Glomerular visceral epithelial cell (primary cell): ENCODE measurements around the gene SMYD2.
"Not testable (repeated sequence)": the region's sequence is repeated elsewhere in the genome, so short reads cannot be mapped to it uniquely, and the experiment has no call there.

ENCODE experiments used
- DNase-seq: peaks from one replicate; pipeline ENCODE4 v3.0.0-alpha.2; 2016; ENCODE audit errors: extremely low spot score

The SMYD2 gene

DNA sequence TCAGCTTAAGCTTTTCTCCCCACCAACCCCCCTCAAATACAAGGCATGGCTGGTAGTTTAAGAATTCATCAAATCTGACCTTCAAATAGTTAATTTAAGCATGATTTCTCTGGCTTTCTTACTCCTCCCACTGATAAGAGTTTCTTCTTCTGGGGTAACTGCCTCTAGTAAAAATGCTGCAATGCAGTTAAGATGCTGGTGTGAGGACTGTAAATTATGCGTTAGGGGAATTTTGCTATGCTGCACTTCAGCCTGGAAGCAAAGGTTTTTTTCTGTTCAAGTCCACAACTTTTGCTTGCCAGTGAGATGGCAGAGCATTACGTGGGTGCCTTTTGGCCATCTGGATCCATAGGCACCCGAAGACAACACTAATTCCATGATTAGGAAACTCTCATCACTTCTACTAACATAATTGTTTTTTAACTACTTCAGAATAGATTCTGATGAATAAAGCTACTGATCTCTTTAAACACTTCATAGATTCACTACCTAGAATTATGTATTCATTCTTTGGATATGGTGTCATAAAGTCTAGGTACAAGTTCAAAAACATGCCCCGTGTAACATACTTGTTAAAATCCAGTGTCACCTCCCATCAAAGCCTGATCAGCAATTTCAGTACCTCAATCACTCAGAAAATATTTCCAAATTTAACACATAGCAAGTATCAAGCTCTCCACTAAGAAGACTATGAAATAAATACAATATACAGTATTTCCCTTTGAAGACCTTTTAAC is 8.8 kb upstream of the SMYD2 start:
- no peak for DNase-seq

DNA sequence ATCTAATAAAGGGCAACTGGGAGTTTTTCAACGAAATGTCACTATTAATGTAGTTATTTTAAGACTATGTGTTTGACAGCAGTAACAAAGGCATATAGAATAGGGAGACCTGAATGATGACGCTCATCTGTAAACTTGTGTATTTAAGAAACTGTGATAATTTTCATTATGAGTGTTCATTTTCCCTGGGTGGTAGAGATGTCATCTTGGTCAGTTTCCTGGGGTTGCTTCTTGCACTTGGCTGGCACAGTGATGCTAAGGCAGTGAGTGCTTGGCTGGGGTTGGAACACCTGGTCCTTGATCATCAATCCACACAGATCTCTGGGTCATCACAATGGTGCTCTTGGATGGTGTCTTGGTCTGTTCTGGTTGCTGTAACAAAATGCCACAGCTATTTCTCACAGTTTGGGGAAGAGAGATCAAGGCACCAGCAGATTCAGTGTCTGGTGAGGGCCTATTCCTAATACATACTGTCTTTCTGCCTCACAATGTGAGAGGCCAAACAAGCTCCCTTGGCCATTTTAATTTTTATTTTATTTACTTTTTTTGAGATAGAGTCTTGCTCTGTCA is 7.9 kb upstream of the SMYD2 start:
- DNase-seq, result no peak

DNA sequence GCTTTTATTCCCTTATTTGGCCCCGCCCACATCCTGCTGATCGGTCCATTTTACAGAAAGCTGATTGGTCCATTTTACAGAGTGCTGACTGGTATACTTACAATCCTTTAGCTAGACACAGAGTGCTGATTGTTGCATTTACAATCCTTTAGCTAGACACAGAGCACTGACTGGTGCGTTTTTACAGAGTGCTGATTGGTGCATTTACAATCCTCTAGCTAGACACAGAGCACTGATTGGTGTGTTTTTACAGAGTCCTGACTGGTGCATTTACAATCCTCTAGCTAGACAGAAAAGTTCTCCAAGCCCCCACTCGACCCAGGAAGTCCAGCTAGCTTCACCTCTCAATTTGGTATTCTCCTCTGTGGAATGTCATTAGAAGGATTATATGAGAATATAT is 5.3 kb upstream of the SMYD2 start:
- not testable (repeated sequence) for DNase-seq

DNA sequence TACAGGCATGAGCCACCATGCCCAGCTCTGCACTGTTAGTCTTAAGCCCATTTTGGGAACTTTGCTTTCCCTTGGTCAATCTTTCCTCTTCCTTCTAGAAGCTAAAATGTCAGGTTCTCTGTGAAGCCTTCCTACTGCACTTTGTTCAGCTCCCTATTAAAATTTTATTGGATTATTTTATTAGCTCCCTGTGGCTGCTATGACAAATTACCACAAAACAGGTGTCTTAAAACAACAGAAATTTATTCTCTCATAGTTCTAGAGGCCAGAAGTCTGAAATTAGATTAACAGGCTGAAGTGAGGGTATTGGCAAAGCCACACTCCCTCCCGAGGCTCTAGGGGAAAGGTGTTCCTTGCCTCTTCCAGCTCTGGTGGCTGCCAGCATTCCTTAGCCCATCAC is 4.2 kb upstream of the SMYD2 start:
- DNase-seq, result no peak

DNA sequence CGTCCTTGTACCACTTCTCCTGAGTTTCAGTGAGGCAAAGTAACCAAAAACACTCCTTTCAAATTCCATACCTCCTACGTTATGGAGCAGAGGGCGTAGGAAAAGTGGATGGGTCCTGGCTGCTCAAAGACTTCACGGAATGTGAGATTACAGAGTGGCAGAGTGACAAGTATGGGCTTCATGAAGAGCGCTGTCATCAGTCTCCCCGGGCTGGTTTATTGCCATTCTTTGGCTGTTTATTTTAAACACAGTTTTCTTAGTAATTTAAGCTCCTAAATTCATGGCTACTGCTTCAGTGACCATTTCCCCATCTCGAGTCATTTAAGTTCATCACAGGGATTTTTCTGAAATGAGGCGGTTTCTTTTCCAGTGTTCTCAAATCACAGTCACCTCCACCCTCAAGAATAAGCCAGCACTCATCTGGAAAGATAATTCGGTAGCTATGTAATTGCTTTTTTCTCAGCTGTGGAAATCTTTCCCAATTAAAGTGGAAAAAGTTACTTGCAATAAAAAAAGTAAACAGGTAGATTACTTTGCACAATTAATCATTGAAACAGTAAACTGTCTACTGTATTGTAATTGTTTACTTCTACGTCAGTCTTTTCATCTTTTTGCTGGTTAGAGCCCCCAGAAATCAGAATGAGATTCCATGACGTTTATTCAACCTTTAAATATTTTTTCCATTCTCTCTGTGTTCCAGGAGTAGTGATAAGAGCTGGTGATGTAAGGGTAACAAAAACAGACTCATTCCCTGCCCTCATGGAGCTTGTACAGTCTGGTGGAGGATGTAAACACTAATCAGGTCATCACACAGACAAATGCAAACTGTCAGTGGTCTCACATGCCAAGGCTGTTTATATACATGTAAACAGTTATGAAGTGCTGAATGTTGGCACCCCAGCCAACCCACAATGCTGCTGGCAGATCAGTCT is 3.0 kb upstream of the SMYD2 start:
- DNase-seq, result no peak

DNA sequence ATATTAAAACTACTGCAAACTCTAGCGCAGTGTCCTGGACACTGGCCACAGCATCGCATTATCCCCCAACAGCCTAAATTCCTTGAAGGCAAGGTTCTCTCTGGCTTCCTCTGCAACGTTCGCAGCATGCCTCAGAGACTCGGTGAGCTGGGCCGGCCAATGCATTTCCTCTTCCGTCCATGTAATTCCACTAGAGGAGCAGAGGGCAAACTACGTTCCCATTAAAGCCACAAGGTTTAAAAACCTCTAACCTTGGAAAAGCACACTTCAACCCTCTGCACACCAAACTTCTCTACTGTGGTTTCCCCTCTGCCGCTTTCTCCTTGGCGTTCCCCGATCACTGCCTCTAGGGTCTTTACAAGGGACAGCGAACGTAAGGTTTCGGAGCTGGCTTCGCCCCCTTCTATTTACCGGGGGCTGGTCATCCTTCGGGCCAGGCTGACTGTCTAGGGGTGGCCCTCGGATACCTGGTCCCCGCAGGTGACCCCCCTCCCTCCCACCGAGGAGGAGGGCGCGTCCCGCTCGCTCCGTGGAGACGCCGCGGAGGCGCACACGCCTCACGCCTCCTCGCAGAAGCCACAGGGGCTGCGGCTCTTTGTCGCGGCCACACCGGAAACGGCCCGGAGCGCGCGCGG is 456 bp upstream of the SMYD2 start:
- DNase-seq, result peak; percentile 69

DNA sequence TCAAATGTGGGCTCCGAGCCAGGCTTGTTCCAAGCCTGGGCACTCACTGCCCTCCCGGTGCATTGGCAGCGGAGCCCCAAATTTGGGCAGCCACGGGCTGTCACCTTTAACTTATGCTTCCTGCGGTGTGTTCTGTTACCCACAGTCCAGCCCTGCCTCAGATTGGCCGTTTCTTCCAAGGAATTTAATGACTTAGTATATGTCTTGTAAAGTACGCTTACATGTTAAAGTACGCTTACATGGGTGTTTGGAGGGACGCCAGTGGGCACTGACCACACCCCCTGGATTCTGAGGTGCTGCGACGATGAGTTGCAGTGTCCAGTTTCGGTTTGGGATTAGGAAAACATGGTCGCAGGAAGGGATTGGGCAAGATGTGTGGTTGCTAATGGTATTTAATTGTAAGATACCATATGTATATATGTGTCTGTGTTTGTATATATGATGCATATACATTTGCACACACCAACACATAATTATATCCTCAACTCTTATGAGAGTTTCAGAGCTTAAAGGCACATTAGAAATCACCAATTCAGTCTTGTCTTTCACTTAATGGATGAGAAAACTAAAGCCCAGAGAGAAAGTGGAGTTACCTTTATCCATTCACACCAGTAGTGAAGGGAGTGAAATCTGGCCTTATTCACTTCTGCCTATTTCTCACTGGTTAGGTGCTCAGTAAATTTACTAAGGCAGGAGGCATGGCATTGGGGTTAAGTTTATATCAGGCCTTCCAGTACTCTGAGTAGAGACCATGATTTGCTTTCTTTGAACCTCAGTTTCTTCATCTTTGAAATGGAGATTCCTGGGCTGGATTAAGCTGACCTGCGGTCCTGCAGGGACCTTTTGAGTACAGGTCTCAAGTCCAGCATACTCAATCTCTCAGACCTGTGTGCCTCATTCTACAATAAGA is 1.0 kb downstream of the SMYD2 start:
- peak; percentile 79 for DNase-seq

DNA sequence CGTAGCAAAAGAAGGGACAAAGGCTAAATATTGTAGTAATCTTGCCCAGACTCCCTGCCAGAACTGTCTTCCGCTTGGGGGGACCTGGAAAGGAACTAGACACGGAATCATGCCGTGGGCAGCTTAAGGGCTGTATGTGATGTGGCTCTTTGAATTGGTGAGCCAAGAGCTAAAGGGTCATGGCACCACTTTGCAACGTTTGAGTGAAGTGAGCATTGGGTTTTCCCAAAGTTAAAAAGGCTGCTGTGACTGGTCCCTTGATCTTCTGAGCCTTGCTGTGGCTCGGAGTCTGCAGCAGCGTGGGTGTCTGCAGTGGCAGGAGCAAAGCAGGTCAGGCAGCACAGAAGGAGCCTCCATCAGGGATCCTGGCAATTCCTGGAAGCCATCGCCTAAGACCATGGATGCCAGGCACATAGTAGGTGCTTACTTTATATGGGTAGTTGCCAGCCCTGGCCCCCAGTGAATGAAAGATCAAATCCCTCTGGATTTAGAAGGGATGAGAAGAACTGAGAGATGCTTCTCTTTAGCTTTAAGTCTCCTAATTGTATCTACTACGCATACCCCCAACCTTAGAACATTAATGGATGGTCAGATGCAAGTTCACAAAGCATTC is 1.8 kb downstream of the SMYD2 start:
- no peak for DNase-seq

DNA sequence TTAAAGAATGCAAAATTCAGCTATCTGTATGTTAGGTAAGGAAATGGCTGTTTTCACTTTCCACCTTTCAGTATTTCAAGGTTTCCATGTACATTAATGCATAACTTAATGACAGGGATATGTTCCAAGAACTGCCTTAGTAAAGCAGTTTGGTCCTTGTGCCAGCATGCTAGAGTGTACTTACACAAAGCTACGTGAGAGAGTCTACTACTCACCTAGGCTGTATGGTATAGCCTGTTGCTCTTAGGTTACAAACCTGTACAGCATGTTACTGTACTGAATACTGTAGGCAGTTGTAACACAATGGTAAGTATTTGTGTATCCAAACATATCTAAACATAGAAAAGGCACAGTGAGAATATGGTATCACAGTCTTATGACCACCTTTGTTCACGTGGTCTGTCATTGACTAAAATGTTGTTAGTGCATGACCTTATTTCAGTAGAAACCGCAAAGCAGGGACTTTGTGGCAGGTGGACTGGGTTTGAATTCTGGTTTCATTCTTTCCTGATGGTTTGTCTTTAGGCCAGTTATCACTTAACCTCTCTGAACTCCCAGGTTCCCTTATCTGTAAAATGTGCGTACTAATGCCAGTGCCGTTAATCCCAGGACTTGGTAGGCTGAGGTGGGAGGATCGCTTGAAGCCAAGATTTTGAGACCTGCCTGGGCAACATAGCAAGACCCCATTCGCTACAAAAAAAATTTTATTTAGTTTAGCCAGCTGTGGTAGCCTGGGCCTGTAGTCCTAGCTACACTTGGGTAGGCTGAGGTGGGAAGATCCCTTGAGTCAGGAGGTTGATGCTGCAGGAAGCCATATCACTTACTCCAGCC is 4.9 kb downstream of the SMYD2 start:
- no peak for DNase-seq

DNA sequence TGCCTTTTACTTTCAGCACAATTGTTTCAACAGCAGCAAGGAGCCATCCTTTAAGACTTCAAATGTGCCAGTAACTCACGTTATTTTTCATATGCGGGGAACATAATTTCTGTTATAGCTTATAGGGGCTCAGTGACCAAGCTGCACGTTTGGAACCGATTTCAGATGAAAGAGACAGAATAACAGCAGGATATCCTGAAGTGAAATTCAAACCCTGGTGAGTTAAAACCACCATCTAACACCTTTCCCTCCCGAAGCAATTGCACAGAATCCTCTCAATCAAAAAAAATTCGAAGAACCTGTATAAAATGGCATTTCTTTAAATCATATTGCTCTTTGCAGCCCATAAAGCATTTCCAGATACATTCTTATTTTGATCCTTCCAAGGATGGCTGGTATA is 6.9 kb downstream of the SMYD2 start:
- no peak for DNase-seq

DNA sequence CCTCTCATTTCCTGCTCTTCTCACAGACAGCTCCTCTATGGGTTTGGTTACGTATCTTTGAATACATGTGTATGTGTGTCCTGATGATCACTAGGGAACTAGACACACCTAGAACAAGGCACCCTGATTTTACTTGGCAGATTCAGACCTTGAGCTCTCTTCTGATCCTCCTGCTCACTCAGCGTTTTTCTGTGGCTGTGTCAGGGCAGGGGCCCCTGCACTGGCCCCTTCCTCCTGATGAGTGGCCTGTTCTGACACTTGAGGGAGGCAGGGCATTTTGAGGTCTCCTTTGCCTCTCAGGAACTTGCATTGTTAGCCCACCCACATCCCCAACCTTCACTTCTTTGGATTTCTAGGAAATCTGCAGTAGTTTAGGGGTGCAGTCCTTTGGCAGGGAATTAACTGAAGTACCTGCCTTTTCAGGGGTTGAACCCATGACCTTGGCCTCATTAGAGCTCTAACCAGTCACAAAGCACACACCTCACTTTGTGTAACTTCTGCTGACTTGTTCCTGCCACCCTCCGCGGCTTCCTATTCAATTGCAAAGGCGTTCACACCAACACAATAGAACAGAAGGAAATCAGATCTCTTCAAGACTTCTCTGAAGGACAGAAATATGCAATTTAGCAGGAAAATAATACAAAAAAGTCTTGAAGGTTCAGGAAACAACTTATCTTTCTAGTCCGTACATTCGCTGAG is 8.8 kb downstream of the SMYD2 start:
- DNase-seq, result no peak

DNA sequence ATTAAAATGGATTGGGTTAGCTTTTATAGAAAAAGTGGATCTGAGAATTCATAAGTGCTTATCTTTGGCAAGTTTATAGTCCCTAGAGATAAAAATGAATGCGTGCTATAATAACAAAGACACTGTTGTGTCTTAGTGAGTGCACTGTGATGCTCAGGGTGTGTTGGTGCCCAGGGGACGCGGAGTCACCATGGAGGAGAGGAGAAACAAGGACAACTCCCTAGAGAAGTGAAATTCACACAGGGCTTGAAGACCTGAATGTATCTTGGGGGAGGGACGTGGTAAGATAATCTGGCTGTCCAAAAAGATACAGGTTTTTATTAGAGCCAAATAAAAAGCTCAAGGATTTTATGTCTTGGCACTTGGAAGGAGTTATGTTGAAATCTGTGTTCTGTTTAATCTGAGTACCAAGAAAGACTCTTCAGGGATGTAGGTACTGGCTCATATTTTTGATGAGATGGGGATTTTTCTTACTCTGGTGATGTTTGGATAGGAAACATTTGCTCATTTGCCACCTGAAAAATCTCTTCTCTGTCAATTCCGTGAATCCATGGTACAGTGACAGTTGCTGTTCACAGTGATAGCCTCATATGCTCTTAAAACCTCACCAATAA is 9.6 kb downstream of the SMYD2 start:
- DNase-seq, result no peak

DNA sequence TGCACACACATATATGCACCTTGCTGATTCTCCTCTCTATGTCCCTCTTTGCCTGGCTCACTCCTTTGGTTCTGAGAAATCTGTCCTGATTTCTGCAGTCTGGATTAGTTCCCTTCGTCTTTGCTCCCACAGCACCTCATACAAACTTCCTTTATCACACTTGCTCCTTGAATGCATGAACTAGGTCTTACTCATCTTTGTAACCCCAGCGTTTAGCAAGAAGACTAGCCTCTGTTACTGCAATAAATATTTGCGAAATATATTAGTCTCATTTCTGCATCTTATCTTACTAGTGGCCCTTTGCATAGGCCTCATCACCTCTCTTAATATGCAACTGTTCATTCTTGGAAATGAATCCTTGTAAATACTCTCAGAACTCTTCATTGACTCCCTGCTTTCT is 11.4 kb downstream of the SMYD2 start:
- no peak for DNase-seq

DNA sequence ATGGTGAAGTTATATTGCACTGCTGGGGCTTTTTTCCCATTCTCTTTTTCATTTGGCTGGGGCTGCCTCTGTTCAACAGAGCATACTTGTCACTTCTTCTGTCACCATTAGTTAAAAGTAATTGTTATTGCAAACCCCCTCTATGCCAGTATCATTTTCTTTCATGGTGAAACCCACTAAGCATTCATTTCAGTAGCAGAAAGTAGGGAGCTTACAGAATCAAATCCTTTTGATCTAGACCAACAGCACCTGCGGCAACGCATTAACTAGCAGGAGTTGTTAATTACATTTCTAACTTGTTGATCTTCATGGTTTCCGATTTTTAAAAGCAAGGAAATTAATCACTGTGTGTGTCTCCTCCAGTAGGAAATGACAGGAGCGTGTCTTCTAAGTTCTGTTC is 15.0 kb downstream of the SMYD2 start:
- DNase-seq, result no peak

DNA sequence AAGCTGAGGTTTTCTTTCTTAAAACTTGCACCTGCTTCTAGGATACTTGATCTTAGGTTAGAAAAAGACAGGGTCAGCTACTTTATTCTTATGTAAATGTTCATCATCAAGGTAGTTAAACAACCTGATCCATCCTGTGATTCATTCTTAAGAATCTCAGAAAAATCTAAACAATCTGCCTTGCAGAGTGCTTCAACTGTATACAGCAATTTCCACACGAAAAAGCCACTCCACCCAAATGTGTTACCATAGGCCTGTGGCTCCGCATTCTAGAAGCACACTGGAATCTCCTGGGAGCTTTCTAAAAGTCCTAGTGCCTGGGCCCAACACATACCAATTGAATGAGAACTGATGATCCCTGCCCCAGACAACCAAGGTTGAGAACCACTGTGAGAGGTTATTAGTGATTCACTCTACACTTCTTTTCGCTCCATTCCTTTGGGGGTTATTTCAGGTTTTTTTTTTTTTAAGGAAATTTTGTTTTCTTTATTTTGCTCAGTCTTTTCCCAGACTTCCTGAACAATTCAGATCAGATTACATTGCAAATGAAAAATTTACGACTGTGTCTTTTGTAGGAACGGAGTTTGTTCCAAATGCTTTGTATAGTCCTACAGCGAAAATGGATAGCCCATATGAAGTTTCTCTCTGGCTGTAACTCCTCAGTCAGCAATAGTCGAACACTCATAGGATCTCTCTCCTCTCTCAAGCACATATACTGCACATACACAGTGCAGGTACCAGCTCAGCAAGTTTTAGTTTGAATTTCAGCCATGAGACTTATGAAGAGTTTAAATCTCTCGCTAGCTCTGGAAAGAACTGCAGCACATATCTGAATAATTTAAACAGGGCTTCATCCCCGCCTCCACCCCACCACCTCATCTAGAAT is 16.1 kb downstream of the SMYD2 start:
- DNase-seq, result peak; percentile 66

DNA sequence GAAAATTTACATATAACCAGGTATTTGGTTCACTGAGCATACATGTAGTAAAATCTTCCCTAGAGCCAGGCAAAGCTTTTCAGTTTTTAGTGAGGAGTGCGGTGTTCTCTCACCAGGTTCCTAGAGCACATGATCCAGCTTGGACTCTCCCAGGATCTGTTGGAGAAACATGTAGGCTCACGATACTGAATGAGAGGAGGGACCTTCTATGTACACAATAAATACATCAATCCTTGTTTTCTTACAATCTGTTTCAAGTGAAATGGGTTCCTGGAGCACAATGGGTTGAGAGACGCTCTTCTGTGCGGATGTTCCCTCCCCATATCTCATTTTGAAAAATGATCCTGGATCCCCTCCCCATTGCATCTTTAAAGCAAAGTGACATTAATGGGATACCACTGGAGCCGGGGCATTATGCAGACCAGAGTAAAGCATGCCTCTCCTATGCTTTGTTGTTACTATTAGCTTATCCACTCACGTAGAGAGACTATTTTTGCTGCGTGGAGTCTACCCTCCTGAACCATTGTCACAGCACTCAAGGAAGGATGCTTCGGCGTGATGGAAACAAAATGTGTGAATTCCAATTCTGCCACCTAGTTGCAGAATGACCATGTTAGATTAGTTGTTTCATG is 19.3 kb downstream of the SMYD2 start:
- no peak for DNase-seq

DNA sequence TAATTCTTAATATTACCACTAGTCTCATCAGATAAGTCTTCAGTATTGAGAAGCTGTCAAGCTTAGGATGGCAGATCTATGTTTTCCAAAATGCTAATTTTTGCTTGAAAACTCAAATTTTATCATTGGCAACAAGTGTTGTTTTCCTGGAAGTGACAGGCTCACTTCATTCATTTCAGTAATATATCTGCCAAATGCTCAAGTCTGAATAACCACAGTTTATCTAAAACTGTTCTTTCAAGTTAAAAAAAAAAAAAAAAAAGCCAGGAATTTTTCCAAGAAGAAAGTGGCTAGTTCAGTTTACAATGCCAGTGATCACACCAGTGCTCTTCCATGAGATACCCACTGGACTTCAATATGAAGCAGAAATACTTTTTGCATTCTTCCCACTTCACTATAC is 20.6 kb downstream of the SMYD2 start:
- DNase-seq, result no peak
